Measurements from ENCODE around the gene MGAT3.
"Not testable (repeated sequence)": the region's sequence is repeated elsewhere in the genome, so short reads cannot be mapped to it uniquely, and the experiment has no call there.

The MGAT3 gene

DNA sequence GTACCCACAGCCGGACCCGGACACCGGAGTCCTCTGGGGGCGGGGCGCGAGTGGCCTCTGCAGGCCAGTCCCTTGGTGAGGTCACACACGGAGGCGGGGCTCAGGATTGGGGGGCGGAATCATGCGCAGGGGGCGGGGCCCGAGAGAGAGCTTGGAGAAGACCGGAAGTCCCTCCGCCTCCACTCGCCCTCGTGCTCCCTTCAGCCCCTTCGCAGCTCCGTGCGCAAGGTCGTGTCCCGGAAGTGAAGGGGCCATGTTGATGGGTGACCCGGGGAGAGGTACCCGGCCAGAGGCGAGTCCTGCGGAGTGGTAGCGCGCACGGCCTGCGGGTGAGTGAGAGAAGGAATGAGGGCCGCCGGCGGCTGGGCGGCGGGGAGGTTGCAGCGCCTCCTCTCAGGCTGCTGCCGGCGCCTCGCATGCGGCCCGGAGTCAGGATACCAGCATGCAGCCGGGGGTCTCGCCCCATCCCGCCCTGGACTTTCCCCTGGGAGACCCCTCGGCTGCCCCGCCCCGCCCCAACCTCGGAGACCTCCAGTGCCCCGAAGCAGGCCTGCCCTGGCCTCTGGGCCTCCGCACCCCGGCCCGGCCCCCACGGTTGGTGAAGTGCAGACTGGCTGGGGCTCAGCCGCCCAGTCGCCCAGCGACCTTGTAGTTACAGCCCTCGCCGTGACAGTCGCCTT is 45.4 kb downstream of the MGAT3 start, which contains the start of gene MIEF1:
TSS of gene MIEF1 (plus strand) at position 182 of the 680 bp plus-strand sequence. CDS start 9,005 bp downstream, outside the sequence.
- TF ChIP-seq, protein P1, sequence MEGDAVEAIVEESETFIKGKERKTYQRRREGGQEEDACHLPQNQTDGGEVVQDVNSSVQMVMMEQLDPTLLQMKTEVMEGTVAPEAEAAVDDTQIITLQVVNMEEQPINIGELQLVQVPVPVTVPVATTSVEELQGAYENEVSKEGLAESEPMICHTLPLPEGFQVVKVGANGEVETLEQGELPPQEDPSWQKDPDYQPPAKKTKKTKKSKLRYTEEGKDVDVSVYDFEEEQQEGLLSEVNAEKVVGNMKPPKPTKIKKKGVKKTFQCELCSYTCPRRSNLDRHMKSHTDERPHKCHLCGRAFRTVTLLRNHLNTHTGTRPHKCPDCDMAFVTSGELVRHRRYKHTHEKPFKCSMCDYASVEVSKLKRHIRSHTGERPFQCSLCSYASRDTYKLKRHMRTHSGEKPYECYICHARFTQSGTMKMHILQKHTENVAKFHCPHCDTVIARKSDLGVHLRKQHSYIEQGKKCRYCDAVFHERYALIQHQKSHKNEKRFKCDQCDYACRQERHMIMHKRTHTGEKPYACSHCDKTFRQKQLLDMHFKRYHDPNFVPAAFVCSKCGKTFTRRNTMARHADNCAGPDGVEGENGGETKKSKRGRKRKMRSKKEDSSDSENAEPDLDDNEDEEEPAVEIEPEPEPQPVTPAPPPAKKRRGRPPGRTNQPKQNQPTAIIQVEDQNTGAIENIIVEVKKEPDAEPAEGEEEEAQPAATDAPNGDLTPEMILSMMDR (IDR thresholded peaks at IDR 0.05; ENCODE audit: low read length, missing control alignments) = no peak
- DNase-seq (ENCODE audit: low read depth) = peak; percentile 95
- H3K4me3 ChIP-seq (replicated peaks; ENCODE audit: low read depth, low read length) = peak within 1 kb of the TSS; percentile 84

DNA sequence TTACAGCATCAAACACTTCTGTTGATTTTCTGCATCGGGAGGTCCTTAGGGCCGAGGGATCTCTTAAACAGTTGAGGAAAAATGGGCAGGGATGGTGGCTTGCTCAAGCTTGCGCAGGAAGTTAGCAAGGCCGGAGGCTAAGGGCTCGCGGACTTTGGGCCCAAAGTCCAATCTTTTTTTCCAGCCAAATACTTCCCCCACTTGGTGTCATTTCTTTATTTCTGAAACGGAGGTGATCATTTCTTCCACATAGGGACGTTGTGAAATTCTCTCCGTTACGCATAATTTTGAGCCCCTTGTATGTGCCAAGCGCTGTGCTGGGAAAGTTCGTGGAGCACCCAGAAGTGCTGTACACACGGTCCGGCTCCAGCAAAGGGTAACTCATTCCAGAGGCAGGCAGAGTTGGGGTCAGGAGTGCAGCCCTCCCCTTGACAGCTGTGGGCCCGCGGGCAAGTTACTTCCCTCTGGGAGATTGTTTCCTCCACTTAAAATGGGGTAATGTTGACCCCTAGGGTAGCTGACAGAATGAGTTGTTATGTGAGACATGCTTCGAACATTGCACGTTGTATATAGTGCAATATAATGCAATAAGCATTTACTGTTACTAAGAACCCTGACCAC is 46.1 kb downstream of the MGAT3 start:
- TF ChIP-seq, protein P1 (IDR thresholded peaks at IDR 0.05; ENCODE audit: low read length, missing control alignments) = no peak
- H3K4me3 ChIP-seq (replicated peaks; ENCODE audit: low read depth, low read length) = peak overlapping the region; percentile 84
- DNase-seq (ENCODE audit: low read depth) = no peak

DNA sequence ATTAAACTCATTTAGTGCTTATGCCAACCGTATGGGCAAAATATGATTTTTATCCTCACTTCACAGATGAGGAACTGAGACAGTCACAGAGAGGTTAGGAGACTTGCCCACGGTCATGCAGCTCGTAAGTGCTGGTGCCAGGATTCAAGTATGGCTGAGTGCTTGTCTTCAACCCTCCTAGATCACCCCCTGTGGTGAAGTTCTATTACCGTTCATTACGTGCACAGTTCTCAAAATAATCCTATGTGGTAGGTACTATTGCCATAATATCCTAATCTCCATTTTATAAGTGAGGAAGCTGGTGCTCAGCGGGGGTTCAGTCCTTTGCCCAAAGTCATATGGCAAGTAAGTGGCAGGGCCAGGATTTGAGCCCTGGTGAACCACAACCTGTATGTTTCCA is 46.8 kb downstream of the MGAT3 start:
- TF ChIP-seq, protein P1 (IDR thresholded peaks at IDR 0.05; ENCODE audit: low read length, missing control alignments) = no peak
- DNase-seq (ENCODE audit: low read depth) = no peak
- H3K4me3 ChIP-seq (replicated peaks; ENCODE audit: low read depth, low read length) = peak overlapping the region; percentile 84

DNA sequence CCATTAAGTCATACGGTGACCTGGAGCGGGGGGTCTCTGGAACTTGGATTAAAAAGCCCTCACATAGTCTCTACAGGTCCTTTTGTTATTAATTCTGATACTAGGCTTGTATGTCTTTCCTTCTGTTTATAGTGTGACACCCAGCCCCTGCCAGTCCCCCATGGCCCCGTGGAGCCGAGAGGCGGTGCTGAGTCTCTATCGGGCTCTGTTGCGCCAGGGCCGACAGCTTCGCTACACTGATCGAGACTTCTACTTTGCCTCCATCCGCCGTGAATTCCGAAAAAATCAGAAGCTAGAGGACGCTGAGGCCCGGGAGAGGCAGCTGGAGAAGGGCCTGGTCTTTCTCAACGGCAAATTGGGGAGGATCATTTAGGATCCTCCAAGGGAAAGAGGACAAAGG is 47.3 kb downstream of the MGAT3 start:
- no peak overlapping the region for H3K4me3 ChIP-seq (replicated peaks; ENCODE audit: low read depth, low read length)
- TF ChIP-seq, protein P1 (IDR thresholded peaks at IDR 0.05; ENCODE audit: low read length, missing control alignments) = no peak
- no peak for DNase-seq (ENCODE audit: low read depth)

DNA sequence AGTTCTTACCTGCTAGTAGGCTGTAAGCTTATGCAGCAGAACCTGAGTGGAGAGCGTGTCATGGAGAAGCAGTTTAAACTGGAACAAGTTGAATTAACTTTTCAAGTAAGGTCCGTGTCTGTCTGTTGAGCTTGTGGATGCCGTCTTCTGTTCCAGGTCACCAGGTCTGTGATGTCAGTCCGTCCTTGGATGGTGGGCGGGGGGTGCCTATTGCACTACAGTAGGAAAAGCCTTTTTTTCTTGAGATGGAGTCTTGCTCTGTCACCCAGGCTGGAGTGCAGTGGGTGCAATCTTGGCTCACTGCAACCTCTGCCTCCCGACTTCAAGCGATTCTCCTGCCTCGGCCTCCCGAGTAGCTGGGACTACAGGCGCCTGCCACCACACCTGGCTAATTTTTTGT is 50.2 kb downstream of the MGAT3 start:
- not testable (repeated sequence) for H3K4me3 ChIP-seq (replicated peaks; ENCODE audit: low read depth, low read length)

DNA sequence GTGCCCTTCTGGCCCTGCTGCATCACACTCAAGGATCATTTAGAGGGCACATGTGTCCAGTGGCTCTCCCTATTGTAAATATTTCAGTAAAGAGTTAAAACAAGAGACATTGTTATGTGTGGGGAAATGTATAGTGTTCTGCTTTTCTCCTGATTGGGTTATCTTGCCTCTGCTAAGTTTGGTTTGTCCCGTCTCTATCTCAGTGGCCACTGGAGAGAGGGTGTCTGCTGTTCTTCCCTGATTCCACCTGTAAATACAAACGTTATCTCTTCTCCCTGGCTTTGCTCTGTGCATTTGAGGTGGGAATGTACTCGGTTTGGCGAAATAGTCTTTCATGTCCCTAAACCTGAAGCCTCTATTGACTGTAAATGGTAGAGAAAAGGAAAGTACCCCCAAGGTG is 51.6 kb downstream of the MGAT3 start:
- H3K4me3 ChIP-seq (replicated peaks; ENCODE audit: low read depth, low read length) = no peak overlapping the region
- no peak for DNase-seq (ENCODE audit: low read depth)
- TF ChIP-seq, protein P1 (IDR thresholded peaks at IDR 0.05; ENCODE audit: low read length, missing control alignments) = no peak

More for the DNA sequence above, 50.2 kb downstream of the MGAT3 start:
- DNase-seq (ENCODE audit: low read depth) = not testable (repeated sequence)

DNA sequence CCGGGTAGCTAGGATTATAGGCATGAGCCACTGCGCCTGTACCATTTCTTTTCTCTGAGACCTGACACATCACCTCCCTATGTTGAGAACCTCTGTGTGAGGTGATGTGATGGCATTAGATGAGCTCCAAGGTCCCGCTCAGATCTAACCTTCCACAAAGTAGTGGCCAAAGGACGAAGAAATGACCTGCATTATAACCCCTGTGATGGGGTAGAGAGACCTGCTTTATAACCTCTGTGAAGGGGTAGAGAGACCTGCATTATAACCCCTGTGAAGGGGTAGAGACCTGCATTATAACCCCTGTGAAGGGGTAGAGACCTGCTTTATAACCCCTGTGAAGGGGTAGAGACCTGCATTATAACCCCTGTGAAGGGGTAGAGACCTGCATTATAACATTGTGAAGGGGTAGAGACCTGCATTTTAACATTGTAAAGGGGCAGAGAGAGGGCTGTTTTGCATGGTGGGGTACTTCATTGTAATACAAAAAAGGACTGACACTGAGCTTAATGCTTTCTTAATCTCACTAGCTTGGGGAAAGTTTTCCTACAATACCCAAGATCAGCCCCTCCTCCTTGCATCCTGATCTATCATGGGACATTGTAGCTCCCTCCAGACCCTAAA is 53.8 kb downstream of the MGAT3 start:
- TF ChIP-seq, protein P1 (IDR thresholded peaks at IDR 0.05; ENCODE audit: low read length, missing control alignments) = no peak
- H3K4me3 ChIP-seq (replicated peaks; ENCODE audit: low read depth, low read length) = no peak overlapping the region
- no peak for DNase-seq (ENCODE audit: low read depth)
